GM10847 (cell line): ENCODE results near the gene SCARF2.

ENCODE experiments used
- POLR2A ChIP-seq: IDR thresholded peaks from 2 replicates; pipeline ENCODE4 v1.6.1; 2011; ENCODE audit not compliant: insufficient read length; ENCODE audit errors: extremely low read depth

The SCARF2 gene

GRCh38 chr22:20396639-20397038 lies 41.0 kb downstream of the SCARF2 start:
- no peak for TF ChIP-seq POLR2A

DNA sequence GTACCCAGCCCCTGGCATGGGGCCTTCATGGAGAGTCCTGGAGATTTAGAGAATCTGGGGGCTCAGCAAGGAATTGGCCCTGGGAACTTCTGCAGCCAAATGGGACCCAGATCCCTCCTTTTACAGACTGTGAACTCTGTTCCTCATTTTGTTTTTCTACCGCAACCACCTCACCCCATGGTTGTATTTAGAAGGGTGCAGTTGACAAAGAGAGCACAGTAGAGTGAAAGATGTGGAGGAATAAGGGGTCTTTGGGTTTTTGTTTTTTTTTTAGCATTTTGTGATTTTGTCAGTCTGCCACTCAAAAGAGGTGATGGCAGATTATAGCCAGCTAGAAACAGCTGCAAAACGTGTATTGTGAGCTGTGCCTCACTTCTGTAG lies 41.7 kb downstream of the SCARF2 start:
- TF ChIP-seq POLR2A = no peak

DNA sequence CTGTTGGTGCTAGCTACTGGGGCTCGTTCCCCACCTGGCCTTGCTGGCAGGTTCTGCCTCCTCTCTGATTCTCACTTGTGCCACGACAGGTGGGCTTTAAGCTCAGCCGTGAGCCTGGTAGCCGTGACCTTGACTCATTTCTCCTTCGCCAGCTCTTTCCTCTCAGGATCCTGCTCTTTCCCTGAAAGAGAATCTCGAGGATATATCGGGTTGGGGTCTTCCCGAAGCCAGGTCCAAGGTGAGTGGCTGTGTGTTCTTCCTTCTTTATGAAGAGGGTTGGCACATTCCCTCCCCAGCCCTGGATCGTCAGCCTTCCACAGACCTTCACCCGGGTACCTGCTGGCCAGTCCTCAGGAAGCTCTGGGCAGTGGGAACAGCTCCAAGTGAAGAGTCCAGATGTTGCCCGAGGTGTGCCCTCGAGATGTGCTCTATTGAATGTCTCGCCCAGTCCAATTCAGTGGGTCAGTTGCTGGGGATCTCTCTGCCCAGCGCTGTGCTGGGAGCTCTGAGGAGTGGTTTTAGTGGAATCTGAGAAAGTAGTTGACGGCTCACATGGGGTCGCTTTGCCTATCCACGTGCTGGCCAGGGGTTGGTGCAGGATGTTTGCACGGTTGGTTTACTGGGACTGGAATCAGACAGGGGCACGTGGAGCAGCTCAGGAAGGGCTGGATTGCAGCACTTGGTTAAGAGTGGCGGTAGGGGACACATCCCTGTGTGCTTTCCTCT lies 42.3 kb downstream of the SCARF2 start:
- no peak for TF ChIP-seq POLR2A

DNA sequence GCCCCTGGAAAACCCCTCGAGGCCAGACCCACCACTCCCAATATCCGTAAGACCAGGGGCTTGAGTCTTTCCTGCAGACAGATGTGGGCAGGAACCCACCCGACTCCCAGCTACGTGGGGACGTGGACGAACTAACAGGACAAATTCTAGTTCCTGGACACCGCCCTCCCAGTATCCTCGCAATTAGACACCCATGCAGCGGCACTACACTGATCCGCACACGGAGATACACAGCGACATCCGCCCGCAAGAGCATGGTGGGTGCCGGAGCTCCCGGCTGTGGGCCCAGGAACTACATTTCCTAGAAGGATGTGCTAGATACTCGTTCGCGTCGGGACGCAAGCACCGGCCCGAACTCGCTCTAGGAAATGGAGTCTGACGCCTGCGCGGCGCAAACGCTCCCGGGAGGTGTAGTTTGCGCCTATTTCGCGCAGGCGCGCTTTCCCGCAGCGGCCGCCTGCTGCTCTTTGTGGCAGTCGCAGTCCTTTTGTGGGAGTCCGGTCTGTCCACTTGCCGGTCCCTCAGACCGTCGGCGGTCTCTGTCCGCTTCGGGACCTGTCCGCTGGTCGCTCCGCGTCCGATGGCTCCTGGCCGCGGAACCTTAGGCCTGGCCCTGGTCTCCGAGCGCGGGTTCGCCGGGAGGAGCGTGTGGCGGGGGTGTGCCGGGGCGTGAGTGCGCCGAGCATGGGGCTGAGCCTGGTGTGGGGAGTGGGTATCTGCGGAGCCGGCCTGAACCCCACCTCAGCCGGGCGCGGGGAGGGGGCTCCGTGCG lies 43.7 kb downstream of the SCARF2 start, which contains the start of gene ZNF74:
Gene ZNF74, plus strand, starts transcription at position 447 of the 772 bp plus-strand sequence. CDS start 478 bp downstream, outside the sequence.
- peak; percentile 63 for TF ChIP-seq POLR2A

- no peak for TF ChIP-seq POLR2A
These were observed 44.5 kb downstream of the SCARF2 start for GRCh38 chr22:20392983-20393704.

DNA sequence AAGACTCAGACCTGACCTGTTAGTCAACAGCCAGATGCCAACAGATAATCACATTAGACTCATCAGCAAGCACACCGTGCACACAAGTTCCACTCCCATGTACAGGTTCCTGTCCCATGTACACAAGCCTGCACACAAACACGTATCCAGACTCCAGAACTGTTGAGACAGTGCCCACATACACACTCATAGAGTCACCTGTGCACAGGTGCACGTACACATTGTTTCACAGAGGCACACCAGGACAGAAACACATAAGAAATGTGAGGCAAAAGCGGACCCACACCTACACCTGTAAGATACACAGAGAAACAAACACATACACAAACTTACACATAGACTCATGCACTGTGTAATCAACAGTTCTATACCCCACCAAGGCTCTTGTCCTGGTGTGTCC lies 46.4 kb downstream of the SCARF2 start:
- no peak for TF ChIP-seq POLR2A

- no peak for TF ChIP-seq POLR2A
These were observed 47.2 kb downstream of the SCARF2 start for GRCh38 chr22:20390394-20390907.

- no peak for TF ChIP-seq POLR2A
These were observed 48.3 kb downstream of the SCARF2 start for GRCh38 chr22:20389288-20389687.

GRCh38 chr22:20388200-20388599 lies 49.4 kb downstream of the SCARF2 start:
- TF ChIP-seq POLR2A = no peak

GRCh38 chr22:20386972-20387371 lies 50.7 kb downstream of the SCARF2 start:
- TF ChIP-seq POLR2A = no peak

DNA sequence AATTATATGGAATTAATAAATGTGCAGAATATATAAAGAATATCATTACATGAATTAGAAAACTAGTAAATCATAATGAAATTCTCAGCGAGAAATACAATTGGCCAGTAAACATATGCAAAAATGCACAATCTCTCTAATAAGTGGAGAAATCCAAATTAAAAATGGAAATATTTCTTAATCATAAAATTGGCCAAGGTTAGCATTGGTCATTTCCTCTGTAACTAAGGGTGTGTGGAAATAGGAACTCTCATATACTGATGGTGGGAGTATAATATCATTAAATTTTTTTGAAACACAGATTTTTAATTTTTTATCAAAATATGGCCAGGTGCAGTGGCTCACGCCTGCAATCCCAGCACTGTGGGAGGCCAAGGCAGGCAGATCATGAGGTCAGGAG lies 51.3 kb downstream of the SCARF2 start:
- TF ChIP-seq POLR2A = no peak

DNA sequence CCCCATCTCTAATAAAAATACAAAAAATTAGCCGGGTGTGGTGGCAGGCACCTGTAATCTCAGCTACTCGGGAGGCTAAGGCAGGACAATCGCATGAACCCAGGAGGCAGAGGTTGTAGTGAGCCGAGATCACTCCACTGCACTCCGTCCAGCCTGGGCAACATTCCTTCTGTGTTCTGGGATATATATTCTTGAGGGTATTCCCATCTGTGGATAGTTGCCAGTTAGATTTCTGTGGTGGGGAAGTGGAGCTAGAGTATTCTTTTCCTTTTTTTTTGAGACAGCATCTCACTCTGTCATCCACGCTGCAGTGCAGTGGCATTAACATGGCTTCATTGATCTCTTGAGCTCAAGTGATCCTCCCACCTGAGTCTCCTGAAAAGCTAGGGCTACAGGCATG lies 52.8 kb downstream of the SCARF2 start:
- no peak for TF ChIP-seq POLR2A

- TF ChIP-seq POLR2A = no peak
These were observed 53.5 kb downstream of the SCARF2 start for GRCh38 chr22:20384171-20384570.

- TF ChIP-seq POLR2A = no peak
These were observed 54.1 kb downstream of the SCARF2 start for GRCh38 chr22:20383538-20383937.

DNA sequence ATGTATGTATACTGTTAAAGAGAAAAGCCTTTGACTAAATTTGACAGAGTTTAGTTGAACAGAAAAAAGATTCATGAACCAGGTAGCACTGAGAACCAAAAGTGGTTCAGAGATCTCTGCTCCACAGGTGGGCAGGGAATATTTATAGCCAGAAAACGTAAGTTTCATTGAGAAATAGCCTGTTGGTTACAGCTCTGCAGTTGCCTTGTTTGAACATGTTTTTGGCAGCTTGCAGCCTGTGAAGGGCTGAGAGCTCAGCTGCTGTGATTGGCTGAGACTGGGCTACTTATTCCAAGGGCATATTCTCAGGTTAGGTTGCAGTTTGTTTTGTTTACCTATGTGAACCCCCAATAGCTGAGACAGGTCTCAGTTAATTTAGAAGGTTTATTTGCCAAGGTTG lies 57.1 kb downstream of the SCARF2 start:
- TF ChIP-seq POLR2A = no peak

DNA sequence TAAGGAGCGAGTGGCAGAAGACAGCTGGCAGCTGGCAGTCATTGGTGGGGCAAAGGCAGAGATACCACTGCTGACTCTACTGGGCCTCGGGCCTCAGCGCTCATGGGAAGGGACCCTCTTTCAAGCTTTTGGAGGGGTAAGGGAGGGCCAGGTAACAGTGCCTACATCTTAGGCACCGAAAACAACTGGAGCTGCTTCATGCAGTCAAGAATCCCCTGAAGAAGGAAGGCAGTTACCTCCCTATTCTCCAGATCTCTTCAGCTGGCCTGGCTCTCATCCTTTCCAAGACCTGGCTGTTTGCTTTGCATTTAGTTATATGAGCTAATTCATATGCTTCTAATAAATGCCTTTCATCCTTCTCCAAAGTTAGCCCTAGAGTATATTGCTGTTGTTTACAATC lies 59.5 kb downstream of the SCARF2 start:
- TF ChIP-seq POLR2A = no peak
